K562 (cell line): ENCODE results near the gene VANGL1. TPM values are rescaled to one million over a fixed set of nuclear protein-coding genes. Genes with fewer than 3 reads are reported as not detected.

ENCODE experiments used
- NFYB ChIP-seq: IDR thresholded peaks from 2 replicates; pipeline ENCODE4 v1.6.1; 2011; ENCODE audit warnings: mild to moderate bottlenecking, moderate library complexity; ENCODE audit not compliant: insufficient read length; ENCODE audit errors: extremely low read depth
- PRDM10 ChIP-seq: fragments of 450-650 bp; IDR thresholded peaks from 2 replicates; pipeline ENCODE4 v1.6.1; 2018; ENCODE audit not compliant: partially characterized antibody
- SMARCA5 ChIP-seq: fragments of 450-650 bp; IDR thresholded peaks from 2 replicates; pipeline ENCODE4 v1.6.1; 2016
- polyA plus RNA-seq, 8 experiments: library from polyadenylated mRNA; depleted of rRNA in 4 of 8; stranded (reverse) in 5 of 8; unstranded in 3 of 8; fragments of >200 nt; fragmentation: Nextera tagmentation in 2 of 8; fragmentation: Illumina TruSeq in 1 of 8; extraction: Ambion mirVana in 2 of 8; extraction: Trizol in 1 of 8; gene quantifications; 2 replicates each; pipeline versions ENCODE4 v1.2.1 to v1.2.3, GENCODE V29; 2011 to 2014; ENCODE audit warnings: inconsistent platforms in 1 of 8, missing spikeins in 1 of 8
- total RNA-seq, 7 experiments: library from RNA; depleted of rRNA in 6 of 7; stranded (reverse); fragments of >200 nt in 6 of 7; fragmentation: Illumina TruSeq in 2 of 7; extraction: Trizol in 2 of 7; gene quantifications; 2 replicates each; pipeline versions ENCODE4 v1.2.1 to v1.2.3, GENCODE V29; 2011 to 2021; ENCODE audit warnings: low replicate concordance in 1 of 7

Gene VANGL1
- total and polyA plus RNA-seq, 9 of the 15 experiments (the other 6 are each of a cell fraction or from before 2014, with no cell fraction given): 0.90 to 12.8 (median 9.6) TPM

DNA sequence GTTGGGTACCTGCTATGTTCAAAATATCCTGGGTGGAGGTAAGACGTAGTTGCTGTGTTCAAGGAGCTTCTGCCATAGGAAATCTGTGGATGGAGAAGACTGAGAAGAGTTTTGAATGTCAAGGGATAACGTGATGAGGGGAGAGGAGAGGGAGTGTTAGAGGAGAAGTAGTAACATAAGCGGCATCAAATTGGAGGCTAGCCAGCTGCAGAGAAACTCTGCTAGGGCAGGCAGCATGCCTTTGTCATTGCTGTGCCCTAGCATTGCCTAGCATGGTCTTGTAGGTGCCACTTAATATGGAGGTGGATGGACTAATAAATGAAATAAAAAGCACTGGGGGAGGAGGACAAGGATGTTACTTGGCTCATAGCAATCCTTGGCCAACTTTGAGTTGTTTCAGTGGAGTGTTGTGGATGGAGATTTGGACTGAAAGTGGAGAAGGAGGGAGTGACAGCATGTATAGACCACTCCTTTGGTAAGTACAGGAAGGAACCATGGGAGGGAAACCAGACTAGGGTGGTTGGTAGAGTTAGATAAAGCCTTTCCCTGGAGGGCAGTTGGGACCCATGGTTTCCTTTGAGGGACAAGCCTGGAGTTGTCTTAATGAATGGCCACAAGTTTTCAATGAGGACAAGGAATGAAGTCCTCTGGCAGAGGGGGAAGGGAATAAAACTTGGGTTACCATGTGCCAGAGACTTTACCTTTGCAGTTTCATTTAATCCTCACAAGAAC is 6.3 kb downstream of the VANGL1 start (continued):
- TF ChIP-seq PRDM10 (peak; percentile 33), NFYB (no peak), SMARCA5 (0 out of 2 replicates have a peak, but pooled peaks have one; percentile 1)
